CD4-positive, CD25-positive, alpha-beta regulatory T cell (primary cell): Measurements from ENCODE around the gene CBFA2T2. TPM values are rescaled to one million over a fixed set of nuclear protein-coding genes. Genes with fewer than 3 reads are reported as not detected.
"Not testable (repeated sequence)": the region's sequence is repeated elsewhere in the genome, so short reads cannot be mapped to it uniquely, and the experiment has no call there.

Source experiments
- ATAC-seq, 2 donors: fragments of 150-1000 bp; cut with Tn5 transposase; one replicate each; pipeline ENCODE4 v1.10.0; 2021; ENCODE audit warnings: low read depth in 2 of 2, moderate number of reproducible peaks in 2 of 2, moderate library complexity in 1 of 2
- DNase-seq, 3 donors: peaks; one replicate each; pipeline versions ENCODE4 v3.0.0 to v3.0.0-alpha.2; 2012 to 2022; ENCODE audit warnings: mixed read lengths in 1 of 3
- H3K27ac ChIP-seq: one replicate; pipeline ENCODE4 v1.7.0; 2013; ENCODE audit warnings: mild to moderate bottlenecking, low read length; ENCODE audit not compliant: insufficient read depth, poor library complexity, severe bottlenecking
- H3K27me3 ChIP-seq: one replicate; pipeline ENCODE4 v1.7.0; 2013; ENCODE audit warnings: low read length; ENCODE audit not compliant: control insufficient read depth, insufficient read depth
- H3K36me3 ChIP-seq: one replicate; pipeline ENCODE4 v1.7.0; 2013; ENCODE audit warnings: mild to moderate bottlenecking, low read length, moderate library complexity; ENCODE audit not compliant: control insufficient read depth, insufficient read depth
- H3K4me1 ChIP-seq: 2 replicates; pipeline ENCODE4 v1.7.0; 2013; ENCODE audit warnings: mild to moderate bottlenecking, low read length; ENCODE audit not compliant: insufficient read depth, control insufficient read depth, poor library complexity, severe bottlenecking
- H3K4me3 ChIP-seq: one replicate; pipeline ENCODE4 v1.7.0; 2013; ENCODE audit warnings: low read depth, mild to moderate bottlenecking, low read length, moderate library complexity
- H3K9me3 ChIP-seq, 2 experiments: 1 replicate in 1 of 2; 2 replicates in 1 of 2; pipeline ENCODE4 v1.7.0; 2013; ENCODE audit warnings: low read length in 2 of 2, mild to moderate bottlenecking in 1 of 2, moderate library complexity in 1 of 2; ENCODE audit not compliant: control insufficient read depth in 2 of 2
- H3K27ac Mint-ChIP-seq, 3 donors: one replicate each; pipeline ENCODE4 v1.8.0; 2020 to 2022; ENCODE audit warnings: mild to moderate bottlenecking in 3 of 3, mixed read lengths in 3 of 3, moderate library complexity in 2 of 3
- H3K27me3 Mint-ChIP-seq: one replicate; pipeline ENCODE4 v1.8.0; 2022; ENCODE audit warnings: mild to moderate bottlenecking, mixed read lengths
- H3K36me3 Mint-ChIP-seq: one replicate; pipeline ENCODE4 v1.8.0; 2020; ENCODE audit warnings: mixed read lengths
- H3K4me1 Mint-ChIP-seq, 4 donors: one replicate each; pipeline ENCODE4 v1.8.0; 2020 to 2022; ENCODE audit warnings: mixed read lengths in 4 of 4, mild to moderate bottlenecking in 1 of 4
- H3K4me3 Mint-ChIP-seq, 4 donors: one replicate each; pipeline ENCODE4 v1.8.0; 2020 to 2022; ENCODE audit warnings: mild to moderate bottlenecking in 4 of 4, mixed read lengths in 4 of 4, moderate library complexity in 3 of 4
- H3K9me3 Mint-ChIP-seq, 7 donors: one replicate each; pipeline ENCODE4 v1.8.0; 2020 to 2022; ENCODE audit warnings: mixed read lengths in 7 of 7, mild to moderate bottlenecking in 3 of 7, moderate library complexity in 2 of 7
- polyA plus RNA-seq, 4 donors: library from polyadenylated mRNA; unstranded; fragments of 300-500 nt; fragmentation: Illumina TruSeq; gene quantifications; one replicate each; pipeline ENCODE4 v1.2.3, GENCODE V29; 2021
- total RNA-seq: library from RNA; stranded (reverse); gene quantifications from one replicate; pipeline ENCODE4 v1.2.3, GENCODE V29; 2022

CBFA2T2 gene
- total and polyA plus RNA-seq, 5 donors from 2014 or later, result 11.8 to 31.0 (median 14.0) TPM

DNA sequence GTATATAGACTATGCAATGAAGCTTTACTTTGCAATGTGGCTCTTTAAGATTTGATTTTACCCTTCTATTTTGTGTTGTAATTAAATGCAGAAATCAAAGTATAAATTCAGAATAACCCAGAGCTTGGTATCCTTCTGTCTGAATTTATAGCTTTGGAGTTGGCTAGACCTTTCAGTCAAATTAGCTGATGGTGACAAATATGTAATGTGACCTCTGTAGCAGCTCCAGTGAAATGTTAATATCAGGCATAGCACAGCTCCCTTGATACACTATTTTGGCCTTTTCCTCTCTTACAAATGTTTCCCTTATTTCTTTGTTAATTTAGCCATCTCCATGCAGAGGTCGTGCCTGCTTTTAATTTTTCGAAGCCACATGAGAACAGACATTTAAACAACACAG, 11.1 kb downstream of the CBFA2T2 start:
- Histone ChIP-seq H3K9me3 (no peaks in the 10 kb centered on the region), H3K27ac (no peak overlapping the region)

DNA sequence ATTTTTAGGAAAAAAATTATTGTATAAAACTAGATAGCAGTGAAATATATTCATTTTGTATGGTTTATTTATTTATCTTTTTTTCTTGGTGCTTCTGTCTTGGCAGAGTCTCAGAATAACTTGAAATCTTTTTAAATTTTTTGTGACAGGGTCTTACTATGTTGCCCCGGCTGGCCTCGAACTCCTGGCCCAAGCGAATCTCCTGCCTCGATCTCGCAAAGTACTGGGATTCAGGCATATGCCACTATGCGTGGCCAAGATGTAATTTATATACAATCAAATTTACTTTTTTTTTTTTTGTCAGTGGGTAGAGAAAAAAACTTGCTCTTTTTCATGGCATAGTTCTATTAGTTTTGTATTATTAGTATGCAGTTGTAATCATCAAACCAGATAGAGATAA, 13.7 kb downstream of the CBFA2T2 start:
- ATAC-seq (no peak), DNase-seq (no peak)
- no peaks in the 10 kb centered on the region for H3K4me1 ChIP-seq
- Mint-ChIP-seq H3K27me3 (no peaks in the 10 kb centered on the region), H3K27ac (no peak overlapping the region), H3K4me3 (no peak overlapping the region), H3K4me1 (peaks cover 26 to 48% (median 35%) of the 10 kb centered on the region in 4 donors), H3K36me3 (peaks cover 9% of the 10 kb centered on the region), H3K9me3 (peaks cover 0 to 2% (median 0%) of the 10 kb centered on the region in 7 donors)
- H3K36me3 ChIP-seq, result peaks cover 3% of the 10 kb centered on the region
- H3K9me3 ChIP-seq, result no peaks in the 10 kb centered on the region
- no peak overlapping the region for H3K27ac ChIP-seq
- no peaks in the 10 kb centered on the region for H3K27me3 ChIP-seq
- H3K4me3 ChIP-seq, result no peak overlapping the region

More for the DNA sequence above, 11.1 kb downstream of the CBFA2T2 start:
- Mint-ChIP-seq H3K36me3 (peaks cover 5% of the 10 kb centered on the region), H3K4me3 (no peak overlapping the region), H3K9me3 (no peaks in the 10 kb centered on the region), H3K4me1 (peaks cover 26 to 47% (median 29%) of the 10 kb centered on the region in 4 donors), H3K27me3 (no peaks in the 10 kb centered on the region), H3K27ac (peak overlapping the region in 2 of 3 donors; percentile 2 to 20)
- DNase-seq, result no peak
- ATAC-seq, result no peak
- H3K36me3 ChIP-seq, result peaks cover 3% of the 10 kb centered on the region
- H3K27me3 ChIP-seq, result no peaks in the 10 kb centered on the region
- H3K4me1 ChIP-seq, result no peaks in the 10 kb centered on the region
- H3K4me3 ChIP-seq, result no peak overlapping the region

DNA sequence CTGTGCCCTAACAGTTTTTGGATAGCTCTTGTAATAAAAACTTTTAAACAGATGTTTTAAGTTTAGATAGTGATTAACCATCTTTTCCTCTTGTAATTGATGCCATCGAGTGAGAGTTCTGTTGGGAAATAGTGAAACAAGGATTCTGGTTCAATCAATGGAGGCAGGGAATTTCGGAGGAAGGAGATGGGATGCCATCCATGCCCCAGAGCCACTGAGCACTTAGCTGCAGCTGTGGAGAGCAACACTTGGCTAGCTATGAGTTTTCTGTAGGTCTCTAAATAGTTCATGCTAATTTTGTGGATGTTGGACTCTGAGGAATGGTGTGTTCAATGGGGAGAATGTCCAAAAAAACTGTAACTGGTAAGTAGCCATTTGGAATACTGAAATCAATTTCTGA, 16.7 kb downstream of the CBFA2T2 start:
- H3K27me3 ChIP-seq, result no peaks in the 10 kb centered on the region
- Mint-ChIP-seq H3K9me3 (peaks cover 0 to 4% (median 0%) of the 10 kb centered on the region in 7 donors), H3K4me3 (no peak overlapping the region), H3K27me3 (no peaks in the 10 kb centered on the region), H3K36me3 (peaks cover 4% of the 10 kb centered on the region), H3K27ac (no peak overlapping the region), H3K4me1 (peaks cover 16 to 38% (median 24%) of the 10 kb centered on the region in 4 donors)
- H3K4me1 ChIP-seq, result no peaks in the 10 kb centered on the region
- ATAC-seq (no peak), DNase-seq (no peak)
- H3K27ac ChIP-seq, result no peak overlapping the region
- H3K4me3 ChIP-seq, result no peak overlapping the region
- no peaks in the 10 kb centered on the region for H3K9me3 ChIP-seq
- peaks cover 3% of the 10 kb centered on the region for H3K36me3 ChIP-seq

- Mint-ChIP-seq H3K36me3 (peaks cover 4% of the 10 kb centered on the region), H3K27me3 (no peaks in the 10 kb centered on the region), H3K27ac (peak overlapping the region in 1 of 3 donors; percentile 27), H3K4me1 (peaks cover 16 to 43% (median 30%) of the 10 kb centered on the region in 4 donors), H3K9me3 (peaks cover 0 to 4% (median 0%) of the 10 kb centered on the region in 7 donors), H3K4me3 (no peak overlapping the region)
- no peak overlapping the region for H3K27ac ChIP-seq
- DNase-seq (no peak), ATAC-seq (no peak)
- peaks cover 3% of the 10 kb centered on the region for H3K36me3 ChIP-seq
- H3K4me1 ChIP-seq, result no peaks in the 10 kb centered on the region
- H3K4me3 ChIP-seq, result no peak overlapping the region
- no peaks in the 10 kb centered on the region for H3K27me3 ChIP-seq
- no peaks in the 10 kb centered on the region for H3K9me3 ChIP-seq
Observed at GRCh38 chr20:33507461-33507860, 17.6 kb downstream of the CBFA2T2 start.

DNA sequence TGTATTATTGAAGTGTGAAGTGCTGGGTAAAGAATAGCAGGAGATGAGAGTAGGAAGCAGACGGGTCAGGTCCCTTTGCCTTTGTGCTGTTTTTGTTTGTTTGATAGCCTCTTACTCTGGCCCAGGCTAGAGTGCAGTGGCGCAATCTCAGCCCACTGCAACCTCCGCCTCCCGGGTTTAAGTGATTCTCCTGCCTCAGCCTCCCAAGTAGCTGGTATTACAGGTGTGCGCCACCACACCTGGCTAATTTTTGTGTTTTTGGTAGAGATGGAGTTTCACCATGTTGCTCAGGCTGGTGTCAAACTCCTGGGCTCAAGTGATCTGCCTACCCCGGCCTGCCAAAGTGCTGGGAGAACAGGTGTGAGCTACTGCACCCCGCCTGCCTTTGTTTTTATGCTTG, 18.1 kb downstream of the CBFA2T2 start:
- H3K9me3 Mint-ChIP-seq, H3K4me3 ChIP-seq, H3K36me3 ChIP-seq, H3K36me3 Mint-ChIP-seq, H3K9me3 ChIP-seq, H3K27me3 Mint-ChIP-seq, DNase-seq, H3K27me3 ChIP-seq, H3K4me1 ChIP-seq, H3K4me3 Mint-ChIP-seq, ATAC-seq, H3K27ac ChIP-seq: not testable (repeated sequence)
- peaks cover 16 to 44% (median 32%) of the 10 kb centered on the region in 4 donors for H3K4me1 Mint-ChIP-seq
- peak overlapping the region in 1 of 3 donors; percentile 27 for H3K27ac Mint-ChIP-seq

DNA sequence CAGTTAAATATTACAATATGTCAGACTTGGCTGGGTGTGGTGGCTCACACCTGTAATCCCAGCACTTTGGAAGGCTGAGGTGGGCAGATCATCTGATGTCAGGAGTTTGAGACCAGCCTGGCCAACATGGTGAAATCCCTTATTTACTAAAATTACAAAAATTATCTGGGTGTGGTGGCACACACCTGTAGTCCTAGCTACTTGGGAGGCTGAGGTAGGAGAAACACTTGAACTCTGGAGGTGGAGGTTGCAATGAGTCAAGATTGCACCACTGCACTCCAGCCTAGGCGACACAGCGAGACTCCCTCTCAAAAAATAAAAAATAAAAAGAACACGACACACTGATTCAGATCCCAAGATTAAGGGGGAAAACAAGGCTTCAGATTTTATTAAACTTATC, 19.2 kb downstream of the CBFA2T2 start:
- H3K27ac ChIP-seq, ATAC-seq, H3K9me3 ChIP-seq, H3K27me3 Mint-ChIP-seq, H3K4me3 Mint-ChIP-seq, H3K36me3 ChIP-seq, H3K4me3 ChIP-seq, H3K9me3 Mint-ChIP-seq, H3K4me1 ChIP-seq, H3K36me3 Mint-ChIP-seq, H3K27me3 ChIP-seq, DNase-seq: not testable (repeated sequence)
- Mint-ChIP-seq H3K27ac (peak overlapping the region in 1 of 3 donors; percentile 38), H3K4me1 (peaks cover 10 to 39% (median 30%) of the 10 kb centered on the region in 4 donors)

DNA sequence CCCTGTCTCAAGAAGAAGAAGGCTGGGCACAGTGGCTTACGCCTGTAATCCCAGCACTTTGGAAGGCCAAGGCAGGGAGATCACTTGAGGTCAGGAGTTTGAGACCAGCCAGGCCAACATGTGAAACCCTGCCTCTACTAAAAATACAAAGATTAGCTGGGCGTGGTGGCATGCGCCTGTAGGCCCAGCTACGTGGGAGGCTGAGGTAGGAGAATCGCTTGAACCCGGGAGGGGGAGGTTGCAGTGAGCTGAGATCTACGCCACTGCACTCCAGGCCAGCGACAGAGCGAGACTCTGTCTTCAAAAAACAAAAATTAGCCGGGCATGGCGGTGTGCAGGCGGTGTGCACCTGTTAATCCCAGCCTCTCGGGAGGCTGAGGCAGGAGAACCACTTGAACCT, 22.0 kb downstream of the CBFA2T2 start:
- not testable (repeated sequence) for H3K9me3 Mint-ChIP-seq
- H3K4me1 Mint-ChIP-seq, result peaks cover 14 to 41% (median 32%) of the 10 kb centered on the region in 4 donors

DNA sequence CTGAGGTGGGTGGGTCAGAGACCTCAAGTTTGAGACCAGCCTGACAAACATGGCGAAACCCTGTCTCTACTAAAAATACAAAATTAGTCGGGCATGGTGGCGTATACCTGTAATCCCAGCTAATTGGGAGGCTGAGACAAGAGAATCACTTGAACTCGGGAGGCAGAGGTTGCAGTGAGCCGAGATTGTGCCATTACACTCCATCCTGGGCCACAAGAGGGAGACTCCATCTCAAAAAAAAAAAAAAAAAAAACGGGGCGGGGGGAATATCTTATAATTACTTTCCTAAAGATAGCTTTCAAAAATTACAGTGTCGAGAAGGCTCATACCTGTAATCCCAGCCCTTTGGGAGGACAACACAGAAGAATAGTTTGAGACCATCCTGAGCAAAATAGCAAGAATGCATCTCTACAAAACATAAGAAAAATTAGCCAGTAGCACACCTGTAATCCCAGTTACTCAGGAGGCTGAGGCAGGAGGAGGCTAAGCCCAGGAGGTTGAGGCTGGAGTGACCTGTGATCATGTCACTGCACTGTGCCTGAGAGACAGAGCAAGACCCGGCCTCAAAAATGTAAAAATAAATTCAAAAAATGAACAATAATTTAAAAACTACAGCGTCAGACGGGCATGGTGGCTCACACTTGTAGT, 25.8 kb downstream of the CBFA2T2 start:
- Mint-ChIP-seq H3K36me3 (no peaks in the 10 kb centered on the region), H3K27me3 (no peaks in the 10 kb centered on the region)

More for the DNA sequence above, 22.0 kb downstream of the CBFA2T2 start:
- not testable (repeated sequence) for ATAC-seq, H3K27ac ChIP-seq, DNase-seq, H3K36me3 ChIP-seq, H3K36me3 Mint-ChIP-seq, H3K4me3 ChIP-seq, H3K27me3 Mint-ChIP-seq, H3K4me1 ChIP-seq, H3K27me3 ChIP-seq, H3K9me3 ChIP-seq, H3K4me3 Mint-ChIP-seq
- H3K27ac Mint-ChIP-seq, result peak overlapping the region in 1 of 3 donors; percentile 36

More for the DNA sequence above, 25.8 kb downstream of the CBFA2T2 start:
- no peaks in the 10 kb centered on the region for H3K9me3 Mint-ChIP-seq
- H3K27me3 ChIP-seq, result no peaks in the 10 kb centered on the region
- H3K36me3 ChIP-seq, result no peaks in the 10 kb centered on the region
- H3K4me1 Mint-ChIP-seq, result peaks cover 7 to 38% (median 24%) of the 10 kb centered on the region in 4 donors
- peak overlapping the region in 1 of 3 donors; percentile 72 for H3K27ac Mint-ChIP-seq
- no peak overlapping the region for H3K4me3 ChIP-seq
- H3K9me3 ChIP-seq, result no peaks in the 10 kb centered on the region
- no peak overlapping the region for H3K4me3 Mint-ChIP-seq
- H3K27ac ChIP-seq, result no peak overlapping the region
- no peaks in the 10 kb centered on the region for H3K4me1 ChIP-seq
- DNase-seq (peak in 1 of 3 donors; percentile 19), ATAC-seq (no peak)
